Measurements from ENCODE around the gene TNIK. TPM values are rescaled to one million over a fixed set of nuclear protein-coding genes. Genes with fewer than 3 reads are reported as not detected.

Gene TNIK
- total and polyA plus RNA-seq, 4 donors = 3.7 to 9.8 (median 5.2) TPM

DNA sequence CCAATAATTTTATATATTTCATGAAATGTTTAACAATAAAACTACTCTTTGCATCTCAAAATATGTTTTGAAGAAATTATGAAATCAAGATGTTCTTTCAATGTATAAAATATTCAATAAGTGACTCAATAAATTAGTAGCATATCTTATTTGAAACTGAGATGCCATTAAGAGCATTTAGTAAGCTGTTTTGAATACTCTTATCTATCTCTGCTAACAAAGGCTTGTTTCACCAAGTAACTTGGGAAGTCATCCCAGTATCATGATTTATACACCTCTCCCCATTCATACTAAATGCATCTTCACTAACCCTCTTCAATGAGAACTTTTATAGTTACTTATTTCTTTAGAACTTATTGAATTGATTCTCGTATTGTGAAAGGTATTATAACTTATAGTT is 43.1 kb downstream of the TNIK start:
- TF ChIP-seq YY1 (IDR thresholded peaks at IDR 0.05) (no peak), GABPA (IDR thresholded peaks at IDR 0.05 in 1 of 2, conservative IDR thresholded peaks at IDR 0.05 in 1 of 2) (no peak), JUND (IDR thresholded peaks at IDR 0.05) (no peak), MAX (IDR thresholded peaks at IDR 0.05) (no peak), NR2F2 (IDR thresholded peaks at IDR 0.05) (no peak), HNF4G (IDR thresholded peaks at IDR 0.05) (no peak), FOXA1 (IDR thresholded peaks at IDR 0.05) (no peak), RAD21 (IDR thresholded peaks at IDR 0.05) (no peak), TAF1 (conservative IDR thresholded peaks at IDR 0.05) (no peak), FOXA2 (IDR thresholded peaks at IDR 0.05) (no peak), HNF4A (conservative IDR thresholded peaks at IDR 0.05) (no peak), EGR1 (IDR thresholded peaks at IDR 0.05; ENCODE audit: low read depth in 2 of 2) (no peak), SP1 (IDR thresholded peaks at IDR 0.05) (no peak), RXRA (IDR thresholded peaks at IDR 0.05) (no peak), REST (IDR thresholded peaks at IDR 0.05) (no peak)
- TF ChIP-seq, protein P1, sequence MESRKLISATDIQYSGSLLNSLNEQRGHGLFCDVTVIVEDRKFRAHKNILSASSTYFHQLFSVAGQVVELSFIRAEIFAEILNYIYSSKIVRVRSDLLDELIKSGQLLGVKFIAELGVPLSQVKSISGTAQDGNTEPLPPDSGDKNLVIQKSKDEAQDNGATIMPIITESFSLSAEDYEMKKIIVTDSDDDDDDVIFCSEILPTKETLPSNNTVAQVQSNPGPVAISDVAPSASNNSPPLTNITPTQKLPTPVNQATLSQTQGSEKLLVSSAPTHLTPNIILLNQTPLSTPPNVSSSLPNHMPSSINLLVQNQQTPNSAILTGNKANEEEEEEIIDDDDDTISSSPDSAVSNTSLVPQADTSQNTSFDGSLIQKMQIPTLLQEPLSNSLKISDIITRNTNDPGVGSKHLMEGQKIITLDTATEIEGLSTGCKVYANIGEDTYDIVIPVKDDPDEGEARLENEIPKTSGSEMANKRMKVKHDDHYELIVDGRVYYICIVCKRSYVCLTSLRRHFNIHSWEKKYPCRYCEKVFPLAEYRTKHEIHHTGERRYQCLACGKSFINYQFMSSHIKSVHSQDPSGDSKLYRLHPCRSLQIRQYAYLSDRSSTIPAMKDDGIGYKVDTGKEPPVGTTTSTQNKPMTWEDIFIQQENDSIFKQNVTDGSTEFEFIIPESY (IDR thresholded peaks at IDR 0.05) = no peak
- TF ChIP-seq, protein P2, sequence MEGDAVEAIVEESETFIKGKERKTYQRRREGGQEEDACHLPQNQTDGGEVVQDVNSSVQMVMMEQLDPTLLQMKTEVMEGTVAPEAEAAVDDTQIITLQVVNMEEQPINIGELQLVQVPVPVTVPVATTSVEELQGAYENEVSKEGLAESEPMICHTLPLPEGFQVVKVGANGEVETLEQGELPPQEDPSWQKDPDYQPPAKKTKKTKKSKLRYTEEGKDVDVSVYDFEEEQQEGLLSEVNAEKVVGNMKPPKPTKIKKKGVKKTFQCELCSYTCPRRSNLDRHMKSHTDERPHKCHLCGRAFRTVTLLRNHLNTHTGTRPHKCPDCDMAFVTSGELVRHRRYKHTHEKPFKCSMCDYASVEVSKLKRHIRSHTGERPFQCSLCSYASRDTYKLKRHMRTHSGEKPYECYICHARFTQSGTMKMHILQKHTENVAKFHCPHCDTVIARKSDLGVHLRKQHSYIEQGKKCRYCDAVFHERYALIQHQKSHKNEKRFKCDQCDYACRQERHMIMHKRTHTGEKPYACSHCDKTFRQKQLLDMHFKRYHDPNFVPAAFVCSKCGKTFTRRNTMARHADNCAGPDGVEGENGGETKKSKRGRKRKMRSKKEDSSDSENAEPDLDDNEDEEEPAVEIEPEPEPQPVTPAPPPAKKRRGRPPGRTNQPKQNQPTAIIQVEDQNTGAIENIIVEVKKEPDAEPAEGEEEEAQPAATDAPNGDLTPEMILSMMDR (IDR thresholded peaks at IDR 0.05; ENCODE audit: low read depth, low read length, missing input control) = no peak
- TF ChIP-seq, protein P3, sequence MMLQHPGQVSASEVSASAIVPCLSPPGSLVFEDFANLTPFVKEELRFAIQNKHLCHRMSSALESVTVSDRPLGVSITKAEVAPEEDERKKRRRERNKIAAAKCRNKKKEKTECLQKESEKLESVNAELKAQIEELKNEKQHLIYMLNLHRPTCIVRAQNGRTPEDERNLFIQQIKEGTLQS (IDR thresholded peaks at IDR 0.05) = no peak
- no peak overlapping the region for H3K27ac ChIP-seq (ENCODE audit: low read depth in 1 of 2, low read length in 2 of 2)
- no peak overlapping the region for H3K9ac ChIP-seq (ENCODE audit: low read depth in 1 of 2, low read length in 2 of 2)
- 98% methylated on average over 1 of the region's 1 CpG for WGBS
- H3K9me3 ChIP-seq (ENCODE audit: control insufficient read depth in 4 of 4, low read length in 3 of 4) = no peaks in the 10 kb centered on the region
- H3K27me3 ChIP-seq (ENCODE audit: control insufficient read depth in 4 of 4, insufficient read depth in 4 of 4, low read length in 3 of 4) = no peaks in the 10 kb centered on the region
- H3K4me3 ChIP-seq (ENCODE audit: low read depth in 1 of 3, low read length in 3 of 3) = no peak overlapping the region
- H3K36me3 ChIP-seq (ENCODE audit: control insufficient read depth in 4 of 4, insufficient read depth in 3 of 4, low read depth in 1 of 4, low read length in 3 of 4) = no peaks in the 10 kb centered on the region
- H3K4me1 ChIP-seq (ENCODE audit: control insufficient read depth in 4 of 4, insufficient read depth in 4 of 4, low read length in 3 of 4) = no peaks in the 10 kb centered on the region
- no peak for DNase-seq (ENCODE audit: low spot score)
